ENCODE results near the gene RHPN2.
A peak's percentile ranks its signal among the peaks of the same experiment; 100 is the strongest.
"Not testable (repeated sequence)": the region's sequence is repeated elsewhere in the genome, so short reads cannot be mapped to it uniquely, and the experiment has no call there.

RHPN2 gene

GRCh38 chr19:33064458-33064791, 263 bp downstream of the RHPN2 start:
- peak in 2 of 5 experiments; percentile 9 to 37 for DNase-seq

GRCh38 chr19:33063753-33064457, 783 bp downstream of the RHPN2 start:
- DNase-seq: no peak

- no peak for DNase-seq
Observed at GRCh38 chr19:33063356-33063752, 1.3 kb downstream of the RHPN2 start.

GRCh38 chr19:33062902-33063301, 1.8 kb downstream of the RHPN2 start:
- DNase-seq: no peak

GRCh38 chr19:33060586-33060985, 4.1 kb downstream of the RHPN2 start:
- DNase-seq: no peak

GRCh38 chr19:33055718-33056117, 9.0 kb downstream of the RHPN2 start:
- DNase-seq: no peak

- DNase-seq: no peak
Observed at GRCh38 chr19:33054623-33055022, 10.1 kb downstream of the RHPN2 start.

- no peak for DNase-seq
Observed at GRCh38 chr19:33052352-33052972, 12.2 kb downstream of the RHPN2 start.

- no peak for DNase-seq
Observed at GRCh38 chr19:33050110-33050509, 14.6 kb downstream of the RHPN2 start.

GRCh38 chr19:33048806-33049676, 15.6 kb downstream of the RHPN2 start:
- DNase-seq: no peak

- no peak for DNase-seq
Observed at GRCh38 chr19:33047422-33047821, 17.3 kb downstream of the RHPN2 start.

GRCh38 chr19:33041828-33042160, 22.9 kb downstream of the RHPN2 start:
- DNase-seq: not testable (repeated sequence)

GRCh38 chr19:33040994-33041827, 23.5 kb downstream of the RHPN2 start:
- no peak for DNase-seq

- no peak for DNase-seq
Observed at GRCh38 chr19:33039815-33040214, 24.9 kb downstream of the RHPN2 start.

- no peak for DNase-seq
Observed at GRCh38 chr19:33039108-33039599, 25.5 kb downstream of the RHPN2 start.

GRCh38 chr19:33037168-33038025, 27.3 kb downstream of the RHPN2 start:
- peak in 1 of 5 experiments; percentile 44 for DNase-seq

GRCh38 chr19:33036370-33037167, 28.1 kb downstream of the RHPN2 start:
- DNase-seq: not testable (repeated sequence)

GRCh38 chr19:33035461-33035860, 29.2 kb downstream of the RHPN2 start:
- DNase-seq: no peak

- DNase-seq: no peak
Observed at GRCh38 chr19:33032218-33032781, 32.4 kb downstream of the RHPN2 start.

- DNase-seq: no peak
Observed at GRCh38 chr19:33029746-33030303, 34.9 kb downstream of the RHPN2 start.
